ENCODE results near the gene NEURL4.

NEURL4 gene

DNA sequence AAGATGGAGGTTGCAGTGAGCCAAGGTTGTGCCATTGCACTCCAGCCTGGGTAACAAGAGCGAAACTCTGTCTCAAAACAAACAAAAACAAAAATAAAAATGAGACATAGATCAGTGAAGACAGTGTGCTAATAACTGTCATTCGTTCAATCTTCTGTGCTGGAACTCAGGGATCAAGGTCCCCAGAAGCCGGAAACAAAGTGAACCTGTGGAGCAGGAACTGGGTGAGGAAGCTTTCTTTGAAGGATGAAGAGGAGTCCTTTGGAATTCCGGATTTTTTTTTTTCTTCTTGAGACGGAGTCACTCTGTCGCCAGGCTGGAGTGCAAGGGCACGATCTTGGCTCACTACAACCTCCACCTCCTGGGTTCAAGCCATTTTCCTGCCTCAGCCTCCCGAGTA is 49.7 kb downstream of the NEURL4 start:
- DNase-seq (ENCODE audit: low read depth) = no peak

DNA sequence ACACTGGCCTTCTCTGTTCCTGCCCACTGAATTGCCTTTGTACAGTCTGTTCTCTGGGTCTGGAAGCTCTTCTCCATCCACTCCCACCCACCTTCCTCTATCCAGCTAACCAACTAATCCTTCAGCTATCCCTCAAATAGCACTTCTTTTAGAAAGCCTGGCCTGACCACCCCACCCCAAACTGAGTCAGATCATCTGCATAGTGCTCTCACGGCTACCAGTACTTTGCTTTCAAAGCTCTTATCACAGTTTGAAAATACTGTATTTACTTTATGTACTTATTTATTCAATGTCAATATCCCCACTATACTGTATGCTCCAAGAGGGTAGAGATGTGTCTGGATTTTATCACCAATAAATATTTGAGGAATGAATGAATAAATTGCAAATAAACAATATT is 62.4 kb downstream of the NEURL4 start:
- DNase-seq (ENCODE audit: low read depth) = no peak

Data from stimulated activated CD8-positive, alpha-beta memory T cell treated with anti-CD3 and anti-CD28 coated beads, Interleukin-7, amount 100 ng/mL, for 24 hours (primary cell).